ENCODE results near the gene TMEM94. TPM values are rescaled to one million over a fixed set of nuclear protein-coding genes. Genes with fewer than 3 reads are reported as not detected.

Gene TMEM94
- total RNA-seq, 2 donors from 2014 or later: 57.1 to 83.4 TPM

DNA sequence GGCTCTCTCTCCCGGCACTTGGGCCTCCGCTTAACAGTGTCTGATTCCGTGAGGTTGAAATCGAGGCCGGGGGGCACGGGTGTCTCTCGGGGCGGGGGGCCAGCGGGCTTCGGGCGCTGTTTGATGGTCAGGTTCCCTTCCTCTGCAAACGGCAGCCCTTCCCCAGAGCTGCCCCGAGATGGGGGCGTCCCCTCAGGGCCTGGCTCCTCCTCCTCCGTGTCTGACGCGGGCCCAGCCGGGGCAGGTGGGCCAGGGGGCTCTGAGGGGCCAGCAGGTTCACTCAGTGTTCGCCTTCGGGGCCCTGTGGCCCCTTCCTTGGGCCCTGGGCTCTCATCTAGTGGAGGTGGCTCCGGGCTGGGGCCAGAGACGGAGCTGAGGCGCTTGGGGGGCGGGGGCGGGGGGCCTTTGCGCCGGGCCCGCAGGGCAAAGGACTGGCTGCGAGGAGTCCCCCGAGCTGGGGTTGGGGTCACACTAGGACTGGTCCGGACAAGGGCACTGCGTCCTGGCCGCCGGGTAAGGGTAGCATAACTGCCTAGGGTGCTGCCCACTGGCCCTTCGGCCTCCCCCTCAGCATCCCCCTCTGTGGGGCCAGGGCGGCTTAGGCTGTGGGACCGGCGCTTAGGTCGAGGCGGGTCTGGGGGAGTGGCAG is 45.8 kb downstream of the TMEM94 start:
- ATAC-seq (ENCODE audit: insufficient number of reproducible peaks, low FRiP score, low read depth) (no peak), DNase-seq (ENCODE audit: low spot score) (no peak)
- Histone ChIP-seq H3K27me3 (replicated peaks; ENCODE audit: insufficient read depth) (no peaks in the 10 kb centered on the region), H3K4me3 (no peak overlapping the region), H3K36me3 (peaks cover 38% of the 10 kb centered on the region), H3K9me3 (no peaks in the 10 kb centered on the region), H3K27ac (peak overlapping the region; percentile 58 to 71), H3K4me1 (ENCODE audit: control insufficient read depth in 1 of 2, low read depth in 2 of 2) (peaks cover 5 to 35% of the 10 kb centered on the region in 2 donors)
- TF ChIP-seq, protein P1, sequence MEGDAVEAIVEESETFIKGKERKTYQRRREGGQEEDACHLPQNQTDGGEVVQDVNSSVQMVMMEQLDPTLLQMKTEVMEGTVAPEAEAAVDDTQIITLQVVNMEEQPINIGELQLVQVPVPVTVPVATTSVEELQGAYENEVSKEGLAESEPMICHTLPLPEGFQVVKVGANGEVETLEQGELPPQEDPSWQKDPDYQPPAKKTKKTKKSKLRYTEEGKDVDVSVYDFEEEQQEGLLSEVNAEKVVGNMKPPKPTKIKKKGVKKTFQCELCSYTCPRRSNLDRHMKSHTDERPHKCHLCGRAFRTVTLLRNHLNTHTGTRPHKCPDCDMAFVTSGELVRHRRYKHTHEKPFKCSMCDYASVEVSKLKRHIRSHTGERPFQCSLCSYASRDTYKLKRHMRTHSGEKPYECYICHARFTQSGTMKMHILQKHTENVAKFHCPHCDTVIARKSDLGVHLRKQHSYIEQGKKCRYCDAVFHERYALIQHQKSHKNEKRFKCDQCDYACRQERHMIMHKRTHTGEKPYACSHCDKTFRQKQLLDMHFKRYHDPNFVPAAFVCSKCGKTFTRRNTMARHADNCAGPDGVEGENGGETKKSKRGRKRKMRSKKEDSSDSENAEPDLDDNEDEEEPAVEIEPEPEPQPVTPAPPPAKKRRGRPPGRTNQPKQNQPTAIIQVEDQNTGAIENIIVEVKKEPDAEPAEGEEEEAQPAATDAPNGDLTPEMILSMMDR (IDR thresholded peaks at IDR 0.05): no peak

DNA sequence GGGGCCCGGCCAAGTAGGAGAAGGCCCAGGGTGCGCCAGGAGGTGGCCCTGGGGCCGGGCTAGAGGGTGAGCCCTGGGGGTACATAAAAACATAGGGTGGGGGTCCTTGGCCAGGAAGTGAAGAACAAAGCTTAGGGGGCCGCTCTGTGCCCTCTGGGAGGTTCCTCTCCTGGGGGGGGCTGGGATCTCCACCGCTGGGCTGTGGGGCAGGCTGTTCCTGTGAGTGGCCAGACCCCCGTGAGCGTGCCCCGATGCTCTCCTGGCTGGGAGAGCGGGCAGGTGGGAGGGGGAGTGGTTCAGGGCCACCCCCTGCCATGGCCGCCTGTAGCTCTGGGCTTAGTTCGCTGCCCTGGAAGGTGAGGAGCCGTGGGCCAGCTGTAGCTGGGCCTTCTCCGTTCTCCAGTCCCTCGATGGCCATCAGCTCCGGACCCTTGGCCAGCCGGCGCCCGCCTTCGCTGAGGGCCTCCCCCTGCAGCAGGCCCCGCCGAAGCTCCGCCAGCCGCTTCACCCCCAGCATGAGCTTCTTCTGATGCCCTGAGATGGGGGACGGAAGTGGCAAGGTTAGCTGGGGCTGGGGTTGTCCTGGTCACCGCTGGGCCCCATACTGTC is 46.4 kb downstream of the TMEM94 start:
- H3K4me3 ChIP-seq: no peak overlapping the region
- DNase-seq (ENCODE audit: low spot score) (no peak), ATAC-seq (ENCODE audit: insufficient number of reproducible peaks, low FRiP score, low read depth) (no peak)
- no peaks in the 10 kb centered on the region for H3K9me3 ChIP-seq
- peaks cover 5 to 35% of the 10 kb centered on the region in 2 donors for H3K4me1 ChIP-seq (ENCODE audit: control insufficient read depth in 1 of 2, low read depth in 2 of 2)
- H3K27me3 ChIP-seq (replicated peaks; ENCODE audit: insufficient read depth): no peaks in the 10 kb centered on the region
- peak overlapping the region; percentile 58 to 71 for H3K27ac ChIP-seq
- TF ChIP-seq, protein P1 (IDR thresholded peaks at IDR 0.05): no peak
- peaks cover 39% of the 10 kb centered on the region for H3K36me3 ChIP-seq

DNA sequence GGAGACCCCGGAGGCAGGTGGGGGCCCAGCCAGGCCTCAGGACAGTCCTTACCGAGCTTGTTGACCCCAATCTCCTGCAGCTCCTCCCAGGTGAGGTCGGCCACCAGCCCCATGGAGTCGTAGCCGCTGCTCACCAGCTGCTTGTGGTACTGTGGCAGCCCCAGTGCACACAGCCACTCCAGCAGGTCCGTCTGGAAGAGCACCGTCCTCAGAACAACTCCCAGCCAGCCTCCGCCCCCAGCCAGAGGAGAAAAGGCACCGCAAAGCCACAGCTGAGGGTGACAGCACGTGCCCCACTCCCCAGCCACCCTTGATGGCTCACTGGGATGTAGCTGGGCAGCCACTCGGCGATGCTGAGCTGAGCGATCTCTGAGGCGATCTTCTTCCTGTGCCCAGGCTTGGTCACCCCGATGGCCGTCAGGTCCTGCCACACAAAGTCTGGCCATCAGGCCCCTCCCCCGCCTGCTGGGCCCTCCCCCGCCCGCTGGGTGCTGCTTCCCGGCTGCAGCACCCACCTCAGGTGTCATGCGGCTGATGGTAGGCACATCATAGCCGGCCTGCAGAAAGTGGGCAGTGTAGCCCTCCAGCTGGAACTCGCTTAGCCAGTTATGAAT is 47.0 kb downstream of the TMEM94 start:
- TF ChIP-seq, protein P1 (IDR thresholded peaks at IDR 0.05): no peak

DNA sequence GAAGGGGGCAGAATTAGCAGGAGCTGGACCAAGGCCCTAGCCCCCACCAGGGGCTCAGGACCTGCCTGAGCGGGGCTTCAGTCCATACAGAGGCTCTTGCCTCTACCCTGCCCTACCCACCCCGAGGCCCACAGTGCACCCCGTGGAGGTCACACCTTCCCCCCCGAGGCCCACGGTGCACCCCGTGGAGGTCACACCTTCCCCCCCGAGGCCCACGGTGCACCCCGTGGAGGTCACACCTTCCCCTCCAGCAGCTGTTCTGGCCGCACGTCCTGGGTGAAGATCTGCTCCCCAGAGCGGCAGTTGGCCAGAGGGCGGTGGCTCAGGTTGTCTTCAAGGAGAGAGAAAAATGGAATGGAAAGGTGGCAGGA is 47.5 kb downstream of the TMEM94 start:
- peaks cover 5 to 46% of the 10 kb centered on the region in 2 donors for H3K4me1 ChIP-seq (ENCODE audit: control insufficient read depth in 1 of 2, low read depth in 2 of 2)
- TF ChIP-seq, protein P1 (IDR thresholded peaks at IDR 0.05): no peak
- H3K36me3 ChIP-seq: peaks cover 30% of the 10 kb centered on the region
- ATAC-seq (ENCODE audit: insufficient number of reproducible peaks, low FRiP score, low read depth): no peak
- H3K4me3 ChIP-seq: no peak overlapping the region
- no peak overlapping the region for H3K27ac ChIP-seq
- no peaks in the 10 kb centered on the region for H3K27me3 ChIP-seq (replicated peaks; ENCODE audit: insufficient read depth)
- no peaks in the 10 kb centered on the region for H3K9me3 ChIP-seq
- no peak for DNase-seq (ENCODE audit: low spot score)

More for the DNA sequence above, 47.0 kb downstream of the TMEM94 start:
- ATAC-seq (ENCODE audit: insufficient number of reproducible peaks, low FRiP score, low read depth): no peak
- Histone ChIP-seq H3K9me3 (no peaks in the 10 kb centered on the region), H3K4me1 (ENCODE audit: control insufficient read depth in 1 of 2, low read depth in 2 of 2) (peaks cover 5 to 42% of the 10 kb centered on the region in 2 donors), H3K4me3 (no peak overlapping the region), H3K27me3 (replicated peaks; ENCODE audit: insufficient read depth) (no peaks in the 10 kb centered on the region), H3K36me3 (peaks cover 33% of the 10 kb centered on the region), H3K27ac (no peak overlapping the region)
- no peak for DNase-seq (ENCODE audit: low spot score)

DNA sequence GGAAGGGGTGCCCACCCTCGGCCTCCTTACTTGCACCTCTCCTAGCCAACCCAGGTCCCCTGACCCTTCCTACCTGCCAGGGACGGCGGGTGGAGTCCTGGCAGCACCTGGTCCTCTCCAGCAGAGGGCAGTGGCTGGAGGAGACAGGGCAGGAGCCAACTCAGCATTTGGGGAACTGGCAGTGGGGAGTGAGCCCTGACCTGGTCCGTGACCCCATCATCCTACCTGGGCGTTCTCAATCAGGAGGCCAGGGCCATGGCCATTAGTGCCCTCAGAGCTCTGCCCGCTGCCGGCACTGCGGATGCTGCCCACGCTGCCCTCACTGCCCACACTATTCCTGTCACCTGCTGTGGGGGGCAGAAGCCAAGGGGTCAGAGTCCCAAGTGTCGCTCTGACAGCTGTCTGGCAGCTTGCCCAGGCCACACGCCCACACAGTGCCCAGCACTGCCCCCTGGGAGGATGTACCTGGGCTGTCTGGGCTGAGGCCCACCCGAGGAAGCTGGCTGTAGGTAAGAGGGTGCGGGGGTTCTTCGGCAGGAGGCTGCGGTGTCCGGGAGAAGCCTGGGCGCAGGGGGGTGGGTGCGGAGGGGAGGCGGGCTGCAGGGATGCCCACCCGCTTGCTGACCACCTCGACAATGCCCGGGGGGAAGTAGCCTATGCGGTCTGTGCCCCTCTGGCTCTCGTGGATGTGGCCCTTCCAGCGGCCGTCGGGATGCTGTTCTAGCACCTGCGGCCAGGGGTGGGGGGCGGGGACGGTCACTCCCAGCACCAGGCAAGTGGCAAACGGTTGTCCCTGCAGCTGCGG is 48.1 kb downstream of the TMEM94 start:
- ATAC-seq (ENCODE audit: insufficient number of reproducible peaks, low FRiP score, low read depth) (no peak), DNase-seq (ENCODE audit: low spot score) (no peak)
- TF ChIP-seq, protein P1 (IDR thresholded peaks at IDR 0.05): peak; percentile 43
- no peak overlapping the region for H3K4me3 ChIP-seq
- H3K27ac ChIP-seq: no peak overlapping the region
- peaks cover 30% of the 10 kb centered on the region for H3K36me3 ChIP-seq
- H3K27me3 ChIP-seq (replicated peaks; ENCODE audit: insufficient read depth): no peaks in the 10 kb centered on the region
- no peaks in the 10 kb centered on the region for H3K9me3 ChIP-seq
- peaks cover 8 to 46% of the 10 kb centered on the region in 2 donors for H3K4me1 ChIP-seq (ENCODE audit: control insufficient read depth in 1 of 2, low read depth in 2 of 2)
